GM18870 (cell line): ENCODE results near the gene UROC1.

ENCODE experiments used
- ATAC-seq: cut with Tn5 transposase; IDR thresholded peaks from one replicate; pipeline ENCODE4 v1.9.1; 2021; ENCODE audit warnings: moderate library complexity; ENCODE audit not compliant: unreplicated experiment

Gene UROC1

GRCh38 chr3:126531051-126531330, 13.4 kb upstream of the UROC1 start:
- ATAC-seq: no peak

GRCh38 chr3:126530171-126531050, 12.8 kb upstream of the UROC1 start:
- ATAC-seq: no peak

DNA sequence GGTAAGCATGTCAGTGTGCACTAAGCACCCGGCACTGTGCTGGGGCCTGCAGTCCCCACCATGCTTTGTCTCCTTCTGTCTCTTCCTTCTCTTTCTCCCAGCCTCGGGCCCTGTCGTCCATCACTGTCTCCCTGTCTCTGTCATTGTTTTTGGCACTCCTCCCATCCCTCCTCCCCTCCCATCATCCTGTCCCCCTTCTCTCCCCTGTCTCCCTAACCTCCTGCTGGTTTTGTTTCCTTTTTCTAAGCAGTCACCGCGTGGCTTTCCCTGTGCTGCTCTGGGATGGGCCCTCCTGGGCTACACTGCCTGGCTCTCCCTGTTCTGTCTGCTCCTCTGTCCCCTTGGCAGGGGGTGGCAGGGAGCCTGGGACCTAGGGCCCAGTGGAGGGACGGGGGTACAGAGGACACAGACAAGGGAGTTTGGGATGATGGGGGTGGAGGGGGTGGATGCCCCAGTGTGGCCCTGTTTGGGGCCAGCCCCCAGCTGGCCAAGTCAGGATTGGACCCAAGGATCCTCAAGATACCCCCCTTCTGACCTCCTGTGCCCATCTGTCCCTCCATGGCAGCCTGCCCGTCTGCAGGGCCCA, 12.1 kb upstream of the UROC1 start:
- no peak for ATAC-seq

GRCh38 chr3:126528800-126529541, 11.4 kb upstream of the UROC1 start:
- ATAC-seq: no peak

DNA sequence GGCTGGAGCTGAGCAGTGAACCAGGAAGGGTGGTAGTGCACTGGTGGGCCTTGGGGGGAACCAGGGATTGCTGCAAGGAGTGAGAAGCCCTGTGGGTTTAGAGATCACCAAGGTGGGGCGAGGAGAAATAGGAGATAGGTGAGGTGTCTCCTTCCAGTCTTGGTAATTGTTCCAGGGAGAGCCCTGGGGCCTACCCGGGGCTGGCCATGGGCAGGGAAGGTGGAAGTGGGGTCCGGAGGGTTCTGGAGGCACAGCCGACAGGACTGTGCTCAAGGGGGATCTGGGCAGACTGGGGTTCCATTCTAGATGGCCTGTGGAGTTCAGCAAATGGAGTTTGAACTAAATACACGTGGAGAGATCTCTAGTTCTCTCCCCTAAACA, 10.8 kb upstream of the UROC1 start:
- no peak for ATAC-seq

GRCh38 chr3:126527455-126528211, 10.1 kb upstream of the UROC1 start:
- ATAC-seq: no peak

DNA sequence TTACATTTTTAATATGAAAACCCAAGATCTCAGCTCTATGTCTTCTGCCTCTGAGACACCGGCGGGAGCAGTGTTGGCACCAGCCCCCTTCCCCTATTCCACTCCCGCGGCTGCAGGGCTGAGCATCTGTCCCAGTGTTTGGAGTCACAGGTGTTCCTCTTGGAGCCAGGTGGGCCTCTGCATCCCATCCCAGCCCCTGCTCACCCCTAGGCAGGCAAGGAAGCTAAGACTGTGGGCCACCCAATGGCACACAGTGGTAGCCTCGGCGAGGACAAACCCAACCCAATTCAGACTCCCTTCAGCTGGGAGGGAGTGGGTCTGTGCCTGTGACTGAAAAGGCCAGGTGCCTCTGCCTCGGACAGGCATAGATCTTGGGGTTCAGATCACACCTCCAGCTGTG, 9.4 kb upstream of the UROC1 start:
- ATAC-seq: no peak

- no peak for ATAC-seq
These were observed 9.1 kb upstream of the UROC1 start for GRCh38 chr3:126526668-126527005.

DNA sequence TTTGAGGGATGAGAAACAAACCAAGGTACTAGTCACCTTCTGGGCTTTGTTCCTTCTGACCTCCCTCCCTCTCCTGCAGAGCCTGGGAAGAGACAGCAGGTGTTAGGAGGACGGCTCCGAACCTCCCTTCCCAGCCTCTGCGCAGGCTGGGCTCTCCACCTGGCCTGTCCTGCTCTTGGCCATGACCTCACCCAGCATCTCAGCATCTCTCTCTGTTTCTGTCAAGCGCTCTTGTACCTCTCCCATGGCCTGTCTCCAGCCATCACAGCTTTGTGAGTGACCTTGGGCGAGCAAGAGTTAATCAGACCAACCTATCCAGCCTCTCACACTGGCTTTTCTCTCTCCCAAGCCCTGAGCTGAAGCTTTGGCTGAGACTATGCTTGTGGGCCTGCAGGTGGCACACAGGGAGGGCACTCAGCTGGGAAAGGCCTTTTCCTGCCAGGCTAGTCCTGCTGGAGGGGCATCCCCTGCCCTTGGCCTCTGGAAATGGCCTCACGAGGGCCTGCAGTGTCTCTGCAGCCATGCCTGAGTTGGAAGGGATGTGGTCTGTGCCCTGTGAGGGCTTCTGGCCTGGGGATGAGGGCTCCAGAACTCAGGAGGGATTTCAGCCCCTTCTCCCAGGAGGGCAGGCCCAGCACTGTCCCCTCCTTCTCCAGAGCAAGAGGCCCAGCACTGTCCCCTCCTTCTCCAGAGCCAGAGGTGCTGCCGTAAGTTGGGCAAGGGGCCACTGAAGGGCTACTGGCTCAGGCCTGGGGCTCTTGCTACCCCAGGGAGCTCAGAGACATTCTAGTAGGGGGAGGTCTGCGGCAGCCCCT, 8.5 kb upstream of the UROC1 start:
- ATAC-seq: no peak

DNA sequence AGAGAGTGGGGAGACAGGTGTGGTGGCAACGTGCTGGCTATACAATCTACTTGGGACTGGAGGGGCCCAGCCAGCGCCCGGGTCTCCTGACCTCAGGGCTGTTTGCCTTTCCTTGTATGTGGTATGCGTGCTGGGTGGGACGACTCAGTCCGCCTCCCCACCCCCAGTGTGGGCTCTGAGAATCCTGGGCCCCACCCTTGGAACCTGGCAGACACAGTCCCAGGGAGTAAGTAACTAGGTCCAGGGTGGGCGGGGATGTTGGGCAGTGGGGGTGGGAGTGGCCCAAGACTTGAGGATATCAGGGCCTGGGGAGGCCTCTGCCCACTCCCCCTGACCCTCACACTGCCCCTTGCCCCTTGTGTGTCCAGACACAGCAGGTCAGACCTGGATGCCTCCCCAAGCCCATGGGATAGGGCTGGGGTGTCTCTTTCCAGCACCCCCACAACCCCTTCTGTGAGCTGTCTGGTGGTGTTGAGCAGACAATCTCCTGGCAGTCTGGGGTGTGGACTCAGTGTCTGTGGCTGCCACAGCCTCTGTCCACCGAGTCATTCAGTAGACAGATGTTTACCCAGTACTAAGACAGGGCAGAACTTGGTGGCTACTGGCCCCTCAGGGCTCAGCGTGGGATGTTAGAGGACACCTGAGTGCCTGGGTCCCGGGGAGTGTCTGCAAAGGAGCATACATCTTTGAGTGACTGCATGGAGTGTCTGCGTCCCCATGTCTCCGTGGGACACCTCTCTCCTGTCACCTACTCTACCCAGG, 7.7 kb upstream of the UROC1 start:
- no peak for ATAC-seq

GRCh38 chr3:126524429-126524988, 6.9 kb upstream of the UROC1 start:
- ATAC-seq: no peak

DNA sequence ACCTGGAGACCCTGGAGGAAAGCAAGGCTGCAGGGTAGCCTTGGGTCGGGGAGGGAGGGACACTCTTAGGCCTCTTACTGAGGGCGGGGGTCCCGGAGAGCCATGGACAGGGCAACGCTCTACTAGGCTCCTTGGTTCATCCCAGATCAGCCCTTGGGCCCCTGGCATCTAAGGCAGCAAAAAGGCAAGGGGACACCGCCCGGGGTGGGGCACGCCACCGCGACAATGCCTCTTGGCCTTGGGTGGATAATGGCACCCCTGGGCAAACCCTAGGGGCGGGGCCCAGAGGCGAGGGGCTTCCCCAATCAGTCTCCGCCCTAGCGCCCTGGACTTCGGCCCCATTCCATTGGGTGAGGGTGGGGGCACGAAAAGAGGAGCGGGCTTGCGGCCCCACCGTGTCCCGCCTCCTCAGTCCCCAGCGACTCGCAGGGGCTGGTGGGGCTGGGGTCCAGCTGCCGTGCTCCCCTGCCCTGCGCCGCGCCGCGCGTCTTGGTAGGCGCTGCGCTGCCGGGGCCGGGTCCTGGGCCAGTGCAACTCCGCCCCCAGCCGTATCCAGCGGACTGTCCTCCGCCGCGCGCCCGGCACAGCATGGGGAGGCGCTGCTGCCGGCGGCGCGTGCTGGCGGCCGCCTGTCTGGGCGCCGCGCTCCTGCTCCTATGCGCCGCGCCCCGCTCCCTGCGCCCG, 6.3 kb upstream of the UROC1 start, which contains the start of gene CHST13:
TSS of gene CHST13 (plus strand) at position 411 of the 684 bp plus-strand sequence. CDS start at position 589, 178 bp downstream.
- no peak for ATAC-seq

- no peak for ATAC-seq
These were observed 4.8 kb upstream of the UROC1 start for GRCh38 chr3:126522363-126522788.

DNA sequence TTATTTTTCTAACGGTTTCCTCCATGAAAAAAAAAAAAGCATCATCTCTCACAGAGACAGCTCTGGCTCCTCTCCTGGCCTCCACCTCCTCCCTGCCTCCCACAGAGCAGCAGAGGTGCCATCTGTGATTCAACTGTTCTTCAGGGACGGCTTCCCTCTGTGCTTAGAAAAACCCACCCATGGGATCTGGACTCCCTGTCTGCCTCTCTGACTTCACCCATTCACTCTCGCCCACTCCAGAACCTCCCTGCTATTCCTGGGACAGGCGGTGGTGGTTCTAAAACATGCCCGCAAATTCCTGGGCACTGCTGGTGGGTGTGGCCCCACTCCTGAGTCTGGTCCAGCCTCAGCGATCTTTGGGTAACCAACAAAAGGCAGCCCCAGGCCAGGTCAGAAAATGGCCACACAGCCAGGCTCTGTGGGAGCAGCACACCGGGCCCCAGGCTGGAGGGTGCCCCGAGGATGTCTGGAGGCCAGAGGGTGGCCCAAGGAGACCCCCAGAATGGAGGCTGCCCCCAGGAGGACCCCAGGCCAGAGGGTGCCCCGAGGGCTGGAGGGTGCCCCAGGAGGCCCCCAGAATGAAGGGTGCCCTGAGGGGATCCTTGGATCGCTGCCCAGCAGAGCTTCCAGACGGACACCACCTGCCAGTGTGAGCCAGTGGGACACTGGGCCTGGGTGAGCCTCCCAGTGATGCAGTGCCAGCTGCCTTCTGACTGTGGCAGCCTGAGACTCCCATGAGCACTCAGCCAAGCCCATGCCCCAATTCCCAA, 3.7 kb upstream of the UROC1 start:
- ATAC-seq: no peak

GRCh38 chr3:126519506-126520455, 2.2 kb upstream of the UROC1 start:
- ATAC-seq: no peak

- ATAC-seq: no peak
These were observed 1.2 kb upstream of the UROC1 start for GRCh38 chr3:126518779-126519177.
